DMS 273 treated with DMSO at 0.1 percent for 48 hours (cell line): ENCODE data around the gene TOR2A.

Experiments
- DNase-seq: peaks from one replicate; lab custom pipeline; 2025; lab: John Stamatoyannopoulos, UW

TOR2A gene

GRCh38 chr9:127698985-127699670 lies 36.0 kb downstream of the TOR2A start:
- no peak for DNase-seq

GRCh38 chr9:127698386-127698785 lies 36.7 kb downstream of the TOR2A start:
- DNase-seq = no peak

DNA sequence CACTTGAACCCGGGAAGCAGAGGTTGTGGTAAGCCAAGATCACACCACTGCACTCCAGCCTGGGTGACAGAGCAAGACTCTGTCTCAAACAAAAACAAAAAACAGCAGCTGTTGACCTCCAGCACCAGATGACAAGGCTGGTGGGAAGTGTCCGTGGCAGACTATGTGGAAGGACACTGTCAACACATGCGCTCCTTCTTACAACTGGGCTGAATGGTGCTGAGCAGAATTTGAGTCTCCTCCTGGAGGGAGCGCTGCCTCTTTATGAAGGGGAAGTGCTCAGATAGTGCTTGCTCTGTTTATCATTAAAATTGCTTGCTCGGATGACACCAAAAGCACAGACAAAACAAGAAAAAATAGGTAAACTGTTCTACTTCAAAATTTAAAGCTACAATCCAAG lies 37.5 kb downstream of the TOR2A start:
- no peak for DNase-seq

- no peak for DNase-seq
Observed at GRCh38 chr9:127694890-127695720, 40.0 kb downstream of the TOR2A start.

GRCh38 chr9:127693697-127694096 lies 41.4 kb downstream of the TOR2A start:
- DNase-seq = no peak

DNA sequence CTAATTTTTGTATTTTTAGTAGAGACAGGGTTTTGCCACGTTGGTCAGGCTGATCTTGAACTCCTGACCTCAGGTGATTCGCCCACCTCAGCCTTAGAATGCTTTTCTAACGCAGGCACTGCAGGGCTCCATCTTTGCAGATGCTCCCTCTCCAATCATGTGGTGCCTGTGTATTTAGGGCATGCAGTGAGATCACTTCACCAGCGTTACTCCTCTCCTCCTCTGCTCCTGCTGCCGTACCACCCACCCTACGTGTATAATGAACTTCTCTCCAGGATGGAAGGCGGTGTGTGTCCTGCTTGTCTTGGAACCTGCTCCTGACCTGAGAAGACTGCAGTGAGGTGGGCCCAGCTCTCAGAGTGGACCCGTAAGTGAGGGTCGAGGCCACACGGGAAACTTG lies 42.0 kb downstream of the TOR2A start:
- no peak for DNase-seq

- DNase-seq = no peak
Observed at GRCh38 chr9:127692071-127692470, 43.0 kb downstream of the TOR2A start.

DNA sequence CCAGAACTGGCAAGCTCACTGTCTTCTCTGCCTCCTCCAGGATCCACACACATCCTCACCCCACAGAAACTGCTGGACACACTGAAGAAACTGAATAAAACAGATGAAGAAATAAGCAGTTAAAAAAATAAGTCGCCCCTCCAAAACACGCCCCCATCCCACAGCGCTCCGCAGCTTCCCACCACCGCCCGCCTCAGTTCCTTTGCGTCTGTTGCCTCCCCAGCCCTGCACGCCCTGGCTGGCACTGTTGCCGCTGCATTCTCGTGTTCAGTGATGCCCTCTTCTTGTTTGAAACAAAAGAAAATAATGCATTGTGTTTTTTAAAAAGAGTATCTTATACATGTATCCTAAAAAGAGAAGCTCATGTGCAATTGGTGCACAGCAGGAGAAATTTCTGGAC lies 44.4 kb downstream of the TOR2A start:
- no peak for DNase-seq

GRCh38 chr9:127689329-127690000 lies 45.6 kb downstream of the TOR2A start:
- no peak for DNase-seq

DNA sequence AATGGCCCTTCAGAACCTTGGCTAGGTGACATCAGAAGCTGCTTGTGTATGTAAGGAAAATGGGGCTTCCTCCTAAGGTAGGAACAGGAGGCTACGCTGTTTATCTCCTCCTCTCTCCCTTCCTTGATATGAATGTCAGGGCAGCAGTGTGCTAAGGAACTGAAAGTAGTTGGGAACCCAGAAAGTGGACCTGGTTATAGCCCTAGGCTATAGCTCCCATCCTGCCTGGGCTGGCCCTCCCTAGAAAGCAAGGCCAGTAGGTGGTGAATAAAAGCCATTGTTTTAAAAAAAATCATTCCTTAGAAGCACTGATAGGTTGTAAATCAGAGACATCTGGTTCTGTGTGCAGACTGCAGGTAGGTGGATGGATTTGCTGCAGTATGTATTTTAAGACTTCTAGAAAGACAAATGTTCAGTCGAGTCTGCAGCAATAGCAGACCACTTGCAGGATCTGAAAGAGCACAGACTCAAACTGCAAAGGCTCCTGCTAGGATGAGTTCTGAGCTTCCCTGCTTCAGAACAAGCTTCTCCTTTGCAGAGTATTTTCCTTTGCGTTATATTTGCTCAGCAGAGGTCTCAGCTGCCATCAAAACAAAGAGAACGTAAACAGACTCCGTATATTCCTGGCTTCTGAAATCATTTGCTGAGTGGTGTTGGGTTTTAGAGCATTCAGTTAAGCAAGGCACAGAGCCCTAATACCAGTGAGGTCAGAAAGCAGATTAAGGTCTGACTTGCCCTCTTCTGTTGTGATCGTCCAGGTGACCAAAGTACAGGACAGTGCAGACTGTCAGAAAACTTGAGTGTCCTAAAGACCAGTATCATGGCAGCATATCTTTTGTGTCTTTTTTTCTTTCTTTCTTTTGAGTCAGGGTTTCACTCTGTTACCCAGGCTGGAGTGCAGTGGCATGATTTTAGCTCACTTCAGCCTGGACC lies 48.4 kb downstream of the TOR2A start:
- DNase-seq = no peak

- DNase-seq = no peak
Observed at GRCh38 chr9:127684576-127684975, 50.5 kb downstream of the TOR2A start.

DNA sequence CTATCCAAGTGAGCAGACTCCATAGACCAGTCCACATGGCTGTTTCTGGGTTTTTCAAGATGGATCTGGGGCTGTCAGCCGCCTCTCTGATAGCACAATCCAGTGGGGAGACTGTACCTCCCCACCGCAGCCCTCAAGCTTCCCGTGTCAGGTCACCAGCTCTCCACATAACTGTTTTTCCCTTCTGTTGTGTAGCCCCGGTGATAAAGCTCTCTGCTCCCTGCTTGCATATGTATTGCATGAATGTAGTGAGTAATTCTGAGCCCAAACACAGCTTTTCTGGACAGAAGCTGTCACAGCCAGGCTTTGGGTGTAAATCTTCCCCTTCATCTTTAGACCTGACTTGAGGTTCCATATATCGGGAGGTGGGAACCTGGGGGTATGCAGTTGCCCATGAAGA lies 51.4 kb downstream of the TOR2A start:
- no peak for DNase-seq

- DNase-seq = no peak
Observed at GRCh38 chr9:127682351-127683136, 52.5 kb downstream of the TOR2A start.
